Endodermal cell (in vitro differentiated cells): ENCODE results near the gene METTL24. TPM values are rescaled to one million over a fixed set of nuclear protein-coding genes. Genes with fewer than 3 reads are reported as not detected.

Source experiments
- DNase-seq: peaks from one replicate; pipeline ENCODE4 v3.0.0-alpha.2; 2017
- H3K27ac ChIP-seq: 2 replicates; pipeline ENCODE4 v1.5.1; 2013; ENCODE audit warnings: mild to moderate bottlenecking, low read depth, low read length, moderate library complexity
- H3K27me3 ChIP-seq: 2 replicates; pipeline ENCODE4 v1.6.1; 2013; ENCODE audit warnings: mild to moderate bottlenecking, low read length, moderate library complexity; ENCODE audit not compliant: insufficient read depth, control insufficient read depth, poor library complexity, severe bottlenecking
- H3K36me3 ChIP-seq: 2 replicates; pipeline ENCODE4 v1.7.0; 2013; ENCODE audit warnings: mild to moderate bottlenecking, low read length, moderate library complexity; ENCODE audit not compliant: control insufficient read depth, insufficient read depth
- H3K4me1 ChIP-seq: one replicate; pipeline ENCODE4 v1.7.0; 2013; ENCODE audit warnings: low read length; ENCODE audit not compliant: control insufficient read depth, insufficient read depth
- H3K4me3 ChIP-seq: 2 replicates; pipeline ENCODE4 v1.5.1; 2013; ENCODE audit warnings: mild to moderate bottlenecking, low read length, moderate library complexity
- H3K9ac ChIP-seq: 2 replicates; pipeline ENCODE4 v1.6.1; 2013; ENCODE audit warnings: mild to moderate bottlenecking, low read length, moderate library complexity; ENCODE audit not compliant: poor library complexity, severe bottlenecking; ENCODE audit errors: extremely low read depth
- H3K9me3 ChIP-seq: 2 replicates; pipeline ENCODE4 v1.6.1; 2013; ENCODE audit warnings: mild to moderate bottlenecking, low read length, moderate library complexity; ENCODE audit not compliant: control insufficient read depth
- H3K27ac Mint-ChIP-seq: 2 replicates; pipeline ENCODE4 v1.8.0; 2020; ENCODE audit warnings: mixed read lengths
- H3K27me3 Mint-ChIP-seq: 2 replicates; pipeline ENCODE4 v1.8.0; 2021; ENCODE audit warnings: mild to moderate bottlenecking, mixed read lengths; ENCODE audit not compliant: insufficient read depth
- H3K36me3 Mint-ChIP-seq: 2 replicates; pipeline ENCODE4 v1.8.0; 2020; ENCODE audit warnings: low read depth, mixed read lengths
- H3K4me1 Mint-ChIP-seq: 2 replicates; pipeline ENCODE4 v1.8.0; 2020; ENCODE audit warnings: mixed read lengths
- H3K4me3 Mint-ChIP-seq: 2 replicates; pipeline ENCODE4 v1.8.0; 2020; ENCODE audit warnings: mild to moderate bottlenecking, moderate library complexity, mixed read lengths
- H3K9me3 Mint-ChIP-seq: 2 replicates; pipeline ENCODE4 v1.8.0; 2020; ENCODE audit warnings: mild to moderate bottlenecking, mixed read lengths
- CTCF ChIP-seq: fragments of 200-600 bp; sonication (generic); conservative IDR thresholded peaks from 2 replicates; pipeline ENCODE4 v1.5.0; 2021; ENCODE audit warnings: antibody characterized with exemption, mild to moderate bottlenecking
- WGBS, 2 experiments: methylation state at CpG; one replicate each; pipeline versions ENCODE4 v1.1.5 to v1.1.7; 2013; ENCODE audit warnings: missing lambda C conversion rate in 2 of 2, mixed read lengths in 1 of 2; ENCODE audit not compliant: insufficient coverage in 1 of 2, insufficient read length in 1 of 2; 5-methylcytosine and 5-hydroxymethylcytosine counted together
- total RNA-seq, 2 donors: library from RNA; stranded (reverse); fragmentation: NEBNext Ultra II Directional in 1 of 2; extraction: Animal tissue kit (Norgen Biotek cat#: 25700) in 1 of 2; gene quantifications; 2 replicates in 1 of 2; 3 replicates in 1 of 2; pipeline ENCODE4 v1.2.1, GENCODE V29; 2021

The METTL24 gene
- total RNA-seq, 2 donors from 2014 or later: 0.24 to 1.3 TPM

- Histone ChIP-seq H3K9me3 (no peaks in the 10 kb centered on the region), H3K36me3 (no peaks in the 10 kb centered on the region), H3K27me3 (peaks cover 2% of the 10 kb centered on the region), H3K9ac (no peak overlapping the region), H3K4me1 (peaks cover 35% of the 10 kb centered on the region), H3K27ac (peak overlapping the region; percentile 63), H3K4me3 (peak overlapping the region; percentile 65)
- Mint-ChIP-seq H3K4me3 (no peak overlapping the region), H3K9me3 (no peaks in the 10 kb centered on the region), H3K27ac (peak overlapping the region; percentile 21), H3K27me3 (no peaks in the 10 kb centered on the region), H3K4me1 (peaks cover 45% of the 10 kb centered on the region), H3K36me3 (no peaks in the 10 kb centered on the region)
- TF ChIP-seq CTCF: no peak
- peak; percentile 91 for DNase-seq
- WGBS, 2 experiments: 7 to 18% methylated on average over 2 to 4 of the region's 4 CpGs
Measured at GRCh38 chr6:110322874-110323242, 35.3 kb downstream of the METTL24 start.

GRCh38 chr6:110322151-110322873 lies 35.8 kb downstream of the METTL24 start:
- no peak for DNase-seq

DNA sequence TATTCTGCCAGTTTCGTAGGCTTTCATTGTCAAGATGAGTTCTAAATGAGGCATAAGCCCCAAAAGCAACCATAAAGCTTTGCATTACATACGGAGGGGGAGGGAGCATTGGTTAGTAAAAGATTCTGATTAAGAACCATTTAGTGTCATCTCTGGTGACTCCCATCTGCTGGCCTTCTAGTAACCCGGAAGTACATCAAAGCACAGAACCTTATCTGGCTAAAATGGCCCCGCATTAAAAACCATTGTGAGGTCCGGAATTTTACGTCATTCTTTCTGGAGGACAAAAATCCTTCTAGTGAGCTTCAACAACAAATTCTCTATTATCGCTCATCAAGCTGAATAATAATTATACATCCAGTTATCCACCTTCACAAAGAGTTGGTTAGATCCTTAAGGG lies 37.8 kb downstream of the METTL24 start:
- H3K27ac Mint-ChIP-seq: no peak overlapping the region
- WGBS, 2 experiments: 94 to 98% methylated on average over 7 of the region's 7 CpGs
- no peak overlapping the region for H3K9ac ChIP-seq
- no peaks in the 10 kb centered on the region for H3K9me3 ChIP-seq
- H3K4me1 ChIP-seq: peaks cover 19% of the 10 kb centered on the region
- H3K4me3 Mint-ChIP-seq: no peak overlapping the region
- no peaks in the 10 kb centered on the region for H3K27me3 Mint-ChIP-seq
- peaks cover 8% of the 10 kb centered on the region for H3K27me3 ChIP-seq
- no peaks in the 10 kb centered on the region for H3K9me3 Mint-ChIP-seq
- no peaks in the 10 kb centered on the region for H3K36me3 Mint-ChIP-seq
- no peak for DNase-seq
- no peaks in the 10 kb centered on the region for H3K36me3 ChIP-seq
- no peak for TF ChIP-seq CTCF
- H3K27ac ChIP-seq: no peak overlapping the region
- no peak overlapping the region for H3K4me3 ChIP-seq
- peaks cover 29% of the 10 kb centered on the region for H3K4me1 Mint-ChIP-seq

More at GRCh38 chr6:110322151-110322873, 35.8 kb downstream of the METTL24 start:
- Histone ChIP-seq H3K36me3 (no peaks in the 10 kb centered on the region), H3K9me3 (no peaks in the 10 kb centered on the region), H3K27me3 (peaks cover 5% of the 10 kb centered on the region), H3K27ac (peak overlapping the region; percentile 63), H3K9ac (no peak overlapping the region), H3K4me1 (peaks cover 29% of the 10 kb centered on the region), H3K4me3 (peak overlapping the region; percentile 65)
- Mint-ChIP-seq H3K9me3 (no peaks in the 10 kb centered on the region), H3K36me3 (no peaks in the 10 kb centered on the region), H3K4me3 (no peak overlapping the region), H3K27ac (peak overlapping the region; percentile 21), H3K4me1 (peaks cover 39% of the 10 kb centered on the region), H3K27me3 (no peaks in the 10 kb centered on the region)
- WGBS, 2 experiments: 57 to 67% methylated on average over 4 to 6 of the region's 6 CpGs
- no peak for TF ChIP-seq CTCF
